NCI-H1105 treated with DMSO at 0.1 percent for 48 hours (cell line): ENCODE results near the gene PTPN5.
"Not testable (repeated sequence)": the region's sequence is repeated elsewhere in the genome, so short reads cannot be mapped to it uniquely, and the experiment has no call there.

Experiments used
- DNase-seq: peaks from one replicate; lab custom pipeline; 2025; lab: John Stamatoyannopoulos, UW

The PTPN5 gene

DNA sequence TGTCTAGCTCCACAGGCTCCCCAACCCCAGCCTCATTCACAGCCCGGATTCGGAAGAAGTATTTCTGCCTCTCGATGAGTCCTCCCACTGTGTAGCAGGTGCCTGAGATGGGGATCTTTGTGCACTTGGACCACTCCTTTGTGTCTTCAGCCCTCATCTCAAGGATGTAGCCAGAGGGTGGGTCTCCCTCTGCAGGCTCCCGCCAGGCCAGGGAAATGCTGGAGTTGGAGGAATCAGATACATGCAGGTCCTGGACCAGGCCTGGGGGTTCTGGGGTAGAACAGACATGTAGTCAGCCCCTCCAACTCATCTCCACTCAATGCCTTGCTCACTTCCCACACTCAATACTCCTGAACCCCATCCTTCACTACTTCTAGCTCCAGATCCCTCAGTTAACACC is 82.2 kb downstream of the PTPN5 start:
- no peak for DNase-seq

GRCh38 chr11:18707811-18708340 is 83.7 kb downstream of the PTPN5 start:
- DNase-seq, result no peak

GRCh38 chr11:18706330-18707243 is 85.0 kb downstream of the PTPN5 start:
- peak; percentile 66 for DNase-seq

- peak; percentile 38 for DNase-seq
Measured at GRCh38 chr11:18705651-18706281, 85.8 kb downstream of the PTPN5 start.

- DNase-seq, result peak; percentile 27
Measured at GRCh38 chr11:18704698-18705097, 86.9 kb downstream of the PTPN5 start.

GRCh38 chr11:18704045-18704645 is 87.5 kb downstream of the PTPN5 start:
- DNase-seq, result no peak

- DNase-seq, result no peak
Measured at GRCh38 chr11:18703001-18703763, 88.4 kb downstream of the PTPN5 start.

GRCh38 chr11:18701614-18702216 is 89.9 kb downstream of the PTPN5 start:
- no peak for DNase-seq

DNA sequence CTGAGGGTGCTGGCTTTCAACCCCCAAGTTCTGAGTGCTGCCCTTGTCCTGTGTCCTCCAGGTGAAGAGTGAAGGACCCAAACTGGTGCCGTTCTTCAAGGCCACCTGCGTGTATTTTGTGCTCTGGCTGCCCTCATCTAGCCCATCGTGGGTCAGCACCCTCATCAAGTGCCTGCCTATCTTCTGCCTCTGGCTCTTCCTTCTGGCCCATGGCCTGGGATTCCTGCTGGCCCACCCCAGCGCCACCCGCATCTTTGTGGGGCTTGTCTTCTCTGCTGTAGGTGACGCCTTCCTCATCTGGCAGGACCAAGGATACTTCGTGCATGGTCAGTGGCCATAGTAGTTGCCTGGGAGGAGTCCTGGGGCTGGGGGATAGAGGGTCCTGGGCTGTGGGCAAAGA is 90.7 kb downstream of the PTPN5 start:
- no peak for DNase-seq

DNA sequence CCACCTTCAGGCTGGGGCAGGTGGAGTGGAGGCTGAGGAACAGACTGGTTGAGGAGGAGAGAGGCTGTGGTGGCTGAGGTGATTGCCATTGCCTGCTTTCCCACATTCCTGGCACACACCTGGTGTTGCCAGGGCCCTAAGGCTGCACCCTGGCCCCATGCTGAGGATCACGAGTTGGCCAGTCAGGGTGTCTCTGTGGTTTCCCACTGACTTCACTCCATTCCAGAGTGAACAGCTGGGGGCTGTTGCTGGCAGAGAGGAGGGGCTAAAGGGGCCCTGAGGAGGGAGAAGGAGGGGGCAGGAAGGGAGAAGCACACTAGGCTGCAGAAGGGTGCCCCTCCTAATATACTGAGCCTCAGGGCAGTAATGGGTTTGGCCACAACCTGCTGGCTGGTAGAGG is 91.2 kb downstream of the PTPN5 start:
- DNase-seq, result no peak

DNA sequence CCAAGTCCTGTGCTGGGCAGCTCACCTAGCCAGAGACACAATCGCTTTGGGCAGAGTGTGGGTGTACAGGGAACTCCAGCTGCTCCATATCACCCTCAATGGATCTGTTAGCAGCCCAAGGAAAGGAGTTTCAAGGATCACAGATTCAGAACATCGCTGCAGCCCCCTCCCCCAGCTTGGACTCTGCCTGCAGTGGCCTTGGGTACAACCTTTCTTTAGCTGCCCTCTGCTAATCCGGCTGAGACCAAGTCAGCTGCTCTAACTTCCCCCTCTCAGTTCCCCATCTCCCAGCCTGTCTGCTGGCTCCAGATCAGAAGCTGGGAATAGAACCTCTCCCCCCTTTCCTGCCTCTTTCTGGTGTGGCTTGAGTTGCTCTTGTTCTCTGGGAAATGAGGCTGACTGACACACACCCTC is 91.7 kb downstream of the PTPN5 start:
- no peak for DNase-seq

- DNase-seq, result no peak
Measured at GRCh38 chr11:18699269-18699596, 92.4 kb downstream of the PTPN5 start.

GRCh38 chr11:18698341-18699268 is 93.0 kb downstream of the PTPN5 start, which contains the start of gene TMEM86A:
Gene TMEM86A, plus strand, starts transcription at chr11:18698779. Its CDS starts 108 bp downstream, at chr11:18698887.
- peak; percentile 90 for DNase-seq

DNA sequence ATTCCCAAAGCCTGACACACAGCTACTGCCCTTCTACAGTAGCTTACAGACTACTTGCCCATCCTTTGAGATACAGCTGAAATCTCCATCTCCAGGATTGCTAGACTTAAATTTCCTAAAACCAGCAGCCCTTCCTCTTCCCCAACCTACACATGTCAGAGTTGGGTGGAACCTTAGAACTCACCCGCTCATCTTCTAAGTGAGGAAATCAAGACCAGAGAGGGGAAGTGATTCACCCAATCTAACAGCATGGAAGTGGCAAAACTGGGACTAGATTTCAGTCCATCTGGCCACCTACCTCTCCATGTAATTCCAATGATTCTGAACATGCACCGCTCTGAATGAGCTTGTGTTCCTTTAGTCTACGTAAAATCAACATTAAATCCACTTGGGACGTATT is 94.0 kb downstream of the PTPN5 start:
- DNase-seq, result no peak

GRCh38 chr11:18696638-18697225 is 94.9 kb downstream of the PTPN5 start:
- no peak for DNase-seq

GRCh38 chr11:18692941-18693760 is 98.4 kb downstream of the PTPN5 start:
- DNase-seq, result no peak

- not testable (repeated sequence) for DNase-seq
Measured at GRCh38 chr11:18691467-18692140, 100.0 kb downstream of the PTPN5 start.

DNA sequence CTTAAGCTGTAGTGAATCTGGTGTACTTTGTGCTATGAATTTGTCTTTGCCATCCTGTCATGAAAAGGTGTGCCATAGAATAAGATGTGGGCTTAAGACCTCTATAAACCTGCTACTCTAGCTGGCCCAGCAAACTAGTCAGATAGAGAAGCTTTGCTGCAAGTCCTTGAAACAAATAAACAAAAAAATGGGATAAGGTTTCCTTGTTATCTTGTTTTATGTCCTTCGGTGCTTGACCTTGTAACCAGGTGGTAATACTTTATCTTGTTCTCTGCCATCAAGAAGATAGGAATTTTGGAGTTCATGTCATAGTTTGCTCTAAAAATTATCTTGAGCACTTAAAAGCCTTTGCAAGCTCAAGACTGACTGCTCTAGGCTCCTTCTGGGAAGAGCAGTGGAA is 107.3 kb downstream of the PTPN5 start:
- DNase-seq, result no peak

GRCh38 chr11:18682466-18682865 is 109.1 kb downstream of the PTPN5 start:
- no peak for DNase-seq
